HL-60 (cell line): ENCODE measurements around the gene CTNNA1.

ENCODE experiments used
- DNase-seq, 2 experiments: peaks; one replicate each; pipeline ENCODE4 v3.0.0-alpha.2; 2010 to 2020; ENCODE audit warnings: low read depth in 1 of 2, low spot score in 1 of 2
- H3K27ac ChIP-seq: fragments of 250-450 bp; sonication (Bioruptor Pico); replicated peaks from 2 replicates; pipeline ENCODE4 v1.5.1; 2020; ENCODE audit warnings: mild to moderate bottlenecking, moderate library complexity
- H3K27me3 ChIP-seq: fragments of 250-450 bp; sonication (Bioruptor Pico); 2 replicates; pipeline ENCODE4 v1.5.1; 2021; ENCODE audit warnings: mild to moderate bottlenecking, moderate library complexity; ENCODE audit not compliant: insufficient read depth, poor library complexity, severe bottlenecking
- H3K4me3 ChIP-seq: replicated peaks from 2 replicates; pipeline ENCODE4 v1.5.1; 2011; ENCODE audit warnings: mild to moderate bottlenecking, control low read depth, low read length; ENCODE audit not compliant: insufficient read depth
- CTCF ChIP-seq: IDR thresholded peaks from one replicate; pipeline ENCODE4 v1.5.1; 2011; ENCODE audit warnings: low read length, control low read depth, inconsistent platforms; ENCODE audit not compliant: insufficient read depth
- GABPA ChIP-seq: IDR thresholded peaks from 2 replicates; pipeline ENCODE4 v1.6.1; 2012; ENCODE audit warnings: low read depth
- POLR2AphosphoS5 ChIP-seq: IDR thresholded peaks from 2 replicates; pipeline ENCODE4 v1.6.1; 2012; ENCODE audit warnings: low read depth
- REST ChIP-seq: IDR thresholded peaks from 2 replicates; pipeline ENCODE4 v1.6.1; 2012; ENCODE audit warnings: low read depth; ENCODE audit not compliant: insufficient replicate concordance
- SPI1 ChIP-seq: IDR thresholded peaks from 2 replicates; pipeline ENCODE4 v1.6.1; 2012; ENCODE audit warnings: low read depth, mild to moderate bottlenecking, borderline replicate concordance

Gene CTNNA1

DNA sequence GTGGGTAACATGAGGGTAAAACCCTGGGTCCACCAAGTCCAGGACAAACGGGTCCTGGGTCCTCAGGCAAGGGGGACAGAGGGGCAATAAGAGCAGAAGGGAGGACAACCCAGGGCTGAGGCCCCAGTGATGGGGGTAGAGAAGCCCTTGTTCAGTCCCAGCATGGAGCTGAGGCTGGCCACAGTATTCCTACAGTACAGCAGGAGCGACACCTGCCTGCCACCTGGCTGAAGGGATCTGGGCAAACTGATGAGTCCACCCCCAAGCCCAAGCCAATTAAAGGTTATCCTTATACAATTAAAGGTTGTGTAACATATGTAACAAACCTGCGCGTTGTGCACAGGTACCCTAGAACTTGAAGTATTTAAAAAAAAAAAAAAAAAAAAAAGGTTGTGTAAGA is 219.6 kb downstream of the CTNNA1 start:
- Histone ChIP-seq H3K27me3 (no peaks in the 10 kb centered on the region), H3K27ac (no peak overlapping the region), H3K4me3 (no peak overlapping the region)
- TF ChIP-seq GABPA: no peak
- no peak for TF ChIP-seq REST
- no peak for TF ChIP-seq CTCF
- no peak for TF ChIP-seq POLR2AphosphoS5
- no peak for TF ChIP-seq SPI1
- DNase-seq: no peak

GRCh38 chr5:138974227-138975063 is 221.2 kb downstream of the CTNNA1 start:
- Histone ChIP-seq H3K4me3 (no peak overlapping the region), H3K27me3 (no peaks in the 10 kb centered on the region), H3K27ac (no peak overlapping the region)
- DNase-seq: no peak
- TF ChIP-seq SPI1: no peak

DNA sequence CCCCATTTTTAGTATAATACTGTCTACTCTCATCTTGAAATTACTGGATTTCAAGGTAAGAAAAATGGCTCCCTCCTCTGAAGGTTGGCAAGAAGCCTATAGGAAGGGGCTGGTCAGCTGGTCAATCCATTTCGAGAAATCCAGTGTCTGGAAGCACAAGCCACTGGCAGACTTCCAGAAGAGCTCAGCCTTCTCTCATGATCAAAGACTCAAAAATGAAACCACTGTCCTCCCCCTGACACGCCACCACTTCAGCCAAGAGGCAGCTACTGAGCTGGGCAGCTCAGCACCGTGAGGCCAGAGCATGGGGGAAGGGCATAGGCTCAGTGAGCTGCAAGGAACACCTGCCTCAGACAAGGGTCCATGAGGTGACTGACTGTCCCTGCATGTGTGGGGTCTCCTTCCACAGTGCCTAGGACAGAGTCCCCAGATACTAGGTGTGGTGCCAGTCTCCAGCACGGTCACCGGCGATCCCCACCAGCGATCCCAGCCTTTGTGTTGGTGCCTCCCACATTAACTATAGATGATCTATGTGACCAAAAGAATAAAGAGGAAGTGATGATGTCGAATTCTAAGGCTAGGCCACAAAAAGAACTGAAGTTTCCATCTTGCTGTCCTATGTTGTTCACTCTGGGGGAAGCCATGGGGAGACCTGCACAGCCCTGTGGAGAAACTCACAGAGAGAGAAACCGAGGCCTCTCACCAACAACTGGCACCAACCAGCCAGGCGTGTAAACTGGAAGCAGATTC is 222.0 kb downstream of the CTNNA1 start:
- no peak overlapping the region for H3K4me3 ChIP-seq
- no peak for TF ChIP-seq REST
- peak; percentile 87 for TF ChIP-seq SPI1
- no peak for TF ChIP-seq GABPA
- no peak for TF ChIP-seq POLR2AphosphoS5
- no peak for TF ChIP-seq CTCF
- H3K27me3 ChIP-seq: no peaks in the 10 kb centered on the region
- DNase-seq: peak in 1 of 2 experiments; percentile 7
- H3K27ac ChIP-seq: peak overlapping the region; percentile 26; the same call in 1 of the 2 replicates

DNA sequence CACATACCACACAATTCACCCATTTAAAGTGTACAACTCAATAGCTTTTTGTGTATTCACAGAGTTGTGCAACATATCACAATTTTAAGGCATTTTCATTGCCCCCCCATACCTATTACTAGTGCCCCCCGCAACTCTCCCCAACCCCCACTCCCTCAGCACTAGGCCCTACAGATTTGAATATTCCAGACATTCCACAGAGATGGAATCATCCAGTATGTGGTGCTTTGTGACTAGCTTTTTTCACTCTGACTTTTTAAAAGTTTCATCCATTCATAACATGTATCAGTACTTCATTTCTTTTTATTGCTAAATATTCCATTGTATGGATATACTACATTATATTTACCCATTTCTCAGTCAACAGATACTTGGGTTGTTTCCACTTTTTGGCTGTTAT is 224.9 kb downstream of the CTNNA1 start:
- DNase-seq: no peak
- no peak for TF ChIP-seq REST
- no peak for TF ChIP-seq POLR2AphosphoS5
- no peak for TF ChIP-seq SPI1
- no peak for TF ChIP-seq CTCF
- no peak for TF ChIP-seq GABPA

More for the DNA sequence above, 224.9 kb downstream of the CTNNA1 start:
- H3K27ac ChIP-seq: no peak overlapping the region
- no peak overlapping the region for H3K4me3 ChIP-seq
- no peaks in the 10 kb centered on the region for H3K27me3 ChIP-seq
